Globus pallidus (tissue), 1 donor: ENCODE results near the gene OXSM.

ENCODE experiments used
- DNase-seq: peaks from one replicate; pipeline ENCODE4 v3.0.0-alpha.2; 2015; ENCODE audit warnings: low spot score

The OXSM gene

DNA sequence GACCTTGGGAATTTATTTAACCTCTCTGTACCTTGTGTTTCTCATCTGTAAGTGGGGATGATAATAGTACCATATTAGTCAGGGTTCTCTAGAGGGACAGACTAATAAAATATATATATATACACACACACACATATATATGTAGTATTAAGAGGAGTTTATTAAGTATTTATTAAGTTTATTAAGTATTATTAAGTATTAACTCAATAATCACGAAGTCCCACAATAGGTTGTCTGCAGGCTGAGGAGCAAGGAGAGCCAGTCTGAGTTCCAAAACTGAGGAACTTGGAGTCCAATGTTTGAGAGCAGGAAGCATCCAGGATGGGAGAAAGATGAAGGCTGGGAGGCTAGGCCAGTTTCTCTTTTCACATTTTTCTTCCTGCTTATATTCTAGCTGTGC is 14.8 kb downstream of the OXSM start:
- DNase-seq = no peak

DNA sequence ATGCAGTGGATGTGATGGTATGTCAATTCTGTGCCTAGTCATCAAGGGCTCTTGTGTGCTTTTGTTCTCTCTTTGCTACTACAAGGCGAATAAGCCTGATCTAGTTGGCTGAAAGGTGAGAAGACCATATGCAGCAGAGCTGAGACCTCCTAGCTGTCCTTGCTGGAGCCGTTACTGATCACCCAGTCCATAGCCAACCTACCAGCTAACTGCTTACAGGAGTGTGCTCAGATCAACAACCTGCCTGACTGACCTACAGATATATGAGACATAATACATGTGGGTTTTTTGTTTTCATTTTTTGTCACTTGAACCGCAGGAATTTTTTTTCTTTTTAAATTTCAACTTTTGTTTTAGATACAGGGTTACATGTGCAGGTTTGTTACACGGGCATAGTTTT is 22.8 kb downstream of the OXSM start:
- no peak for DNase-seq

DNA sequence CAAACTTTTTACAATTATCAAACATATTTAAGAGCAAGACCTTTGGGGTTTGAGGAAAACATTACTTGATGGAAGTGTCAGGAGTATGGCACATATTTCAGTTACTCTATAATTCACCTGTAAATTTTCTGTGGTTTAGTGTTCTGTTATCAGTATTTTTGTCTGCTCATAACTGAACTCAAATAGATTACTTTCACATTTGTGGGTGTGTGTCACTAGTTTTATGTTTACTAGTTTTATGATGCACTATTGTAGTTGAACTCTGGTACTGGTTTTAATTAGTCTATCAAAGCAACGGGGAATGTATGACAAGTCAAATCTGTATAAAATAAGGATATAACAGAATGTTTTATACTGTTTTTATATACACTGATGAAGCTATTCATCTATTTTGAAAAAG is 27.2 kb downstream of the OXSM start:
- DNase-seq = no peak

DNA sequence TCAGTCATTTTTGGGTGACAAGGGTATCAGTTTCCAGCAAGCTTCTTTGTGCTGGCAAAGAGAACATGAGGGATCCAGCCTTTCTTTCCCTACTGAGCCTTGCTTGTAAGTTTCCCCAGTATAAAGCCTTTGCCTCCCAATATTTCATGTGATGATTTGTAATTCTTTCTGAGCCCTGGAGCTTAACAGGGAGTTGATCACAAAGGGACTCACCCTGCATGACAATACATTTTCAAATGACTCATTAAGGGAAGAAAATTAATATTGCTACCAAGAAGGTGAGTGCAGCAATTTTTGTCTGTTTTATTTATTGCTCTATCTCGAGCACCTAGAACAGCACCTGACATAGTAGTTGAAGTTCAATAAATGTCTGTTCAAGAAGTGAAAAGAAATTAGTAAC is 27.7 kb downstream of the OXSM start:
- DNase-seq = no peak

DNA sequence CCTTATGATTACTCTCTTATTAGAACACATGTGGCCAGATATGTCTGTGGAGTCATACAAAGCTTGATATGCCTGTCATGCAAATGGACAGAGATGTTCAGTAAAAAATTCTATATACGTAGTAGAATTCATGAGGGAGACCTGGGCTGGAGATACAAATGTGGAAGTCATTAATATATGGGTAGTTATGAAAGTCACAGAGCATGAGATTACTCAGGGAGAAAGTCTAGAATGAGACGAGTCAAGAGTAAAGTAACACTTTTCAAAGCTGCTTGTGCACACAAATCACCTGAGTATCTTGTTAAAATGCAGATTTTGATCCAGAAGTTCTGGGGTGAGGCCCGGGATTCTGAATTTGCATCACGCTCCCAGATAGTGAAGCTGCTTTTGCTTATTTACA is 28.4 kb downstream of the OXSM start:
- DNase-seq = no peak

DNA sequence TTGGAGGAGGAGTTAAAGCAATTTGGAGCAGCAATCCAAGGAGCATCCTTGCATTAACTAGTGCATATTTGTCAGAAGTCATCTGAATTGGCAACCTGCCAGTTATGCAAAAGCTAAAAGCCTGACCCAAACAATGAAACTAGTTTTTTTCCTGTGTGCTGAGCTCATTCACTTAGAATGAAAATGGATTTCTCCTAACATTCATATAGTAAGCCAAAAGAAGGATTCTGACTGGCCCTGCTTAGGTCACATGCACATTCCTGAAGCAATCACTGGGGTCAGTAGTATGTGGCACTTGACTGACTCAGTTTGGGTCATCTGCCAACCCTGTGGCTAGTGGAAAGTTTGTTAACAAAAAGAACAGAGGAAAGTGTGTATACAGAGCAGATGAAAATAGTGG is 30.5 kb downstream of the OXSM start:
- DNase-seq = peak; percentile 30

DNA sequence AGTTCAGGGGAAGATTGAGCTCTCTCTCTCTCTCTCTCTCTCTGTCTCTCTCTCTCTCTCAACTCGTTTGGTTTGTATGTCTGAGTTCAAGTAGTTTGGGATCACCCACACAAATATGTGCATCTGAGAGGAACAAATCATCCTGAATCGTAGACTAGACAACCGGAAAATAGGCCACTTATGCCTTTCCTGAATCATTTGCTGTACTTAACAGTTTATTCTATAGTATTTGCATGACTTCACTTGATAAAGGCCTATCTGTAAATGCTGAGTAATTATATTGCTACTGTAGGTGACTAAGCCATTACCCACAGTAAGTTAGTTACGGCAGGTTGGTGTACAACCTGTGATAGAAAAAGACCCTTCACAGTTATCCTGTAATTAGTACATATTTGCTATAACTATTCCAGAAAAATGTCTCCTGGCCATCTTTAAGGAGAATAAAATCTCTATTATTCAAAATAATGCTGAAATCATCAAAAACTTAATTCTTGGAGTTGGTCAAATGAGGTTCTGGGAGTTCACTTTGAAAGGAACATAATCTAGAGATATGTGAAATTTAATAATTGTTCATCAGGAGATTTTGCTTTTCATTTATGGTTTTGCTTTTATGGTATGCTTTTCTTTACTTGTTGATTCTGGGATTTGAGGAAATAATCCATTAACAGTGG is 31.1 kb downstream of the OXSM start:
- no peak for DNase-seq

DNA sequence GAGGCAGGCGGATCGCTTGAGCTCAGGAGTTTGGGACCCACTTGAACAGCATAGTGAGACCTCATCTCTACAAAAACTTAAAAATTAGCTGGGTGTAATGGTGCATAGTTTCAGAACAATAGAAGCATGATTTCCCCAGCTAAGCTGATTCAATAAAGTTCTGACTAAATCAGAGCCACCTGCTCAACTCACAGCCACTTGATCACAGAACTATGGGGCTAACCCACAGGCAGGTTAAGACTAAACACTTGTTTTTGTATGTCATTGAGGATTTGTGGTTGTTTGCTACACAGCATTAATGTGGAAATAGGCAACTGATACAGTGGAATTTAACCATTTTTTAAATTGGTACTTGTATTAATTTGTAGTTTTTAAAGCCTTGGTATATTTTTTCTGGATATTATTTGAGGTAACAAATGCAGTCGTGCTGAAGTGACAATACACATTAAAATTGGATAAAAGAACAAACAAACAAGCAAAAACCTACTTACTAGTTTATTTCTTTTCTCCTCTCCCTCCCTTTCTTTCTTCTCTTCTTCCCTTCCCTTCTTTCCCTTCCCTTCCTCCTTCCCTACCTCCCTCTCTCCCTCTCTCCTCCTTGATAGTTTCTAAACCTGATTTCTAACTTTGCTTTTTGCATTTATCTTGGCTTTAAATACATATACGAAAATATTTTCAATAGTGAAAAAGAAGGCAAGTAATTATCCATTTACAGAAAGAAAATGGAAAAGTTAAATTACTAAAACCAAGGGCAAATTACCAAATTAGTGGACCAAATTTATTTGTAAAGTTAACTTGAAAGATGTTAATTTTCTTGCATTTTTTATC is 32.1 kb downstream of the OXSM start:
- DNase-seq = no peak

DNA sequence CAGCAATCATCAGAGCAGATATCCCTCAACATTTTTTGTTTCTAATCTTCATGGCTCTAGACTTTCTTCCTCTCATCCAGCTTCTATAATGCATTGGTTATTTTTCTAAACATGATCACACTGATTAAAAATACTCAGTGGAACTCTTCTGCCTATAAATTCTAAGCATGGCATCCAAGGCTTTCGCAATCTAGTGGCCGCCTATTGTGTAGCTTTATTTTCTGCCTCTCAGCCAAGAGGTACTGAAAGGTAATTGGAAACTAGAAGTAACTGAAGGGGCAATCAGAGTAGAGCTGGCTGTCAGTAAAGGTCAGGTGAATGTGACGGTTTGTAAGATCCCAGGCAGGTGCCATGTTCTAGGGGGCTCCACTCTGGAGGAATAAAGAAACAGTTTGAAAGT is 33.4 kb downstream of the OXSM start:
- DNase-seq = no peak

DNA sequence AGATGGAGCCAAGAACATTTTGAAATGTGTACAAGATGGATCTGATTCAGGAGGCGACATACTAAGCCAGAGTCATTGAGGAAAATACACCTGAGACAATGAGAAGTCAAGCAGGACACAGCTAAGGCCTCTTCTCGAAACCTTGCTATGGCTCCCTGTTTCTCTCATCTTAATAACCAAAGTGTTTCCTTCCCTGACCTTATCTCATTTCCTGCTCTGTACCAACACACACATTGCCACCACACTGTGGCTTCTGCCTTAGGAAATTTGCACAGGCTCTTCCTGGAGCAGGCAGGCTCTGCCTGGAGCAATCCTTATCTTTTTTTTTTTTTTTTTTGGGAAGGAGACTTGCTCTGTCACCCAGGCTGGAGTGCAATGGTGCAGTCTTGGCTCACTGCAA is 36.6 kb downstream of the OXSM start:
- no peak for DNase-seq

DNA sequence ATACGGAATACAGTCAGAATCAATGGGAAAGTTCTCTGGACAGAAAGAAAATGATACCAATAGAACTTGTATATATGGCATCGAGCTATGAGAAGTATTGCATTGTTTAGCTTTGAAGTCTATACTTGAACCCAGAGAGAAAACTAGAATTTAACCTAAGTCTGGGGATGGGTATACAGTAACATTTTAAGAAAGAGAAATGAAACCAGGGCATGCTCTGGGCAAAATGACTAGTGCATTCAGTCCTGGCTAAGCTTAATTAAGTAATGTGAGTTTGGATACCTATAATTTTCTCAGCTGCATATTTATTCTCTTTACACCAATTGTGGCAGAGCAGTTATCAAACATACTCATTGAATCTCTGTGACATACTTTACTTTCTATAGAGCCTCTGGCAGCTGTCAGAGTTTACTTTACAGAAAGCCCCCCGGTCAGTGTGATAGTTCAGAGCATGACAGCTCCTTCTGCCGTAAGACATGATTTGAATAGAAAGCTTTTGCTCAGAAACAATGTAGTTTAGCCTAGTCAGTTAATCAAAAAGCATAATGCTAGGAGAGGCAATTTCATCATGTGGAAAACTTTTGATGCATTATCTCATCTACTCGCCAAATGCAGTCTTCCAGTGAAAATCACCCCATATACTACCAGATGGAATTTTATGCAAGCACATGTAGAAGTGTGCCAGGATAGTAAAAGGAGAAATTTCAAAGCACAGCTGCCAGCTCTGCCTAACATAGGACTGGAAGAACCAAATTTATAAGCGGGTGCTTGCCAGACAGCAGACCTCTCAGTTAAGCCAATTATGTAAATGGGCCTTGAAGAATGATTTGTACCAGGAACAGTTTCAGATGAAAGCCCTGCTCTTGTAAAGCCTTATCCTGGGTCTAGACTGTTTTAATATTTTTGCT is 40.7 kb downstream of the OXSM start:
- DNase-seq = peak; percentile 26

DNA sequence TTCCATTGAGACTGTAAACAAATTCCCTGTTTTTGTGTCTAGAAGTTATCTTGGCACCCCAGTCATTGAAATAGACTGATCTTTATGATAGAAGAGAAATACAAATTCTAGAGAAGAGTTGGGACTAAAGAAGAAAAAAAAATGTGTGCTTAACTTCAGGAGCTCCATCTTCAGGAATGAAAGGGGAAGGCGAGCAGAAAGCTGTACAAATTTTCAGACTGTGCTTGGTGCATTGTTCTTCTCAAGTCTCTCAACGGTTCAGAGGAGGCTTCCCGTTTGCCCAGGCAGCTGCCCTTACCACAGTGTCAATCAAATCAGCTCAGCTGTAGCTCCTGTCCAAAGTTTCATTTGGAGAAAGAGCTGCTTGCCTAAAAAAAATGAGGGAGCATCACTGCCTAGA is 41.7 kb downstream of the OXSM start:
- DNase-seq = peak; percentile 20

DNA sequence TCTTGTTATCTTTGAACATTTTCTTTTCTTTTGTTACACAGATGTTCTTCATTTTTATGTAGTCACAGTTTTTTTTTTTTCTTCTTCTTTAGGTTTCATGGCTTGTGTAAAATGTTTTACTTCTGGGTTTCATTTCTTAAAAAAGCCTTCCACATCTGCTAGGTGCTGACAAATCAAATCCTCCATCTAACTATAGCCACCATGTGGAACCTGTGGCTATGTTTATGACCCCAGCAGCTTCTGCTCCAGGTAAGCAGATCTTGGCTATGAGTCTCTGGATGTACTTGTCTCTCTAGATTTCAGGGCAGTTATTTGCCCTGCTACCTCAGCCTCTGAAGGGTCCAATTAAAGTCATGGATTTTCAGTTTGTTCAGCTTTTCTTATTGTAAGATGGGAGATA is 44.5 kb downstream of the OXSM start:
- no peak for DNase-seq

DNA sequence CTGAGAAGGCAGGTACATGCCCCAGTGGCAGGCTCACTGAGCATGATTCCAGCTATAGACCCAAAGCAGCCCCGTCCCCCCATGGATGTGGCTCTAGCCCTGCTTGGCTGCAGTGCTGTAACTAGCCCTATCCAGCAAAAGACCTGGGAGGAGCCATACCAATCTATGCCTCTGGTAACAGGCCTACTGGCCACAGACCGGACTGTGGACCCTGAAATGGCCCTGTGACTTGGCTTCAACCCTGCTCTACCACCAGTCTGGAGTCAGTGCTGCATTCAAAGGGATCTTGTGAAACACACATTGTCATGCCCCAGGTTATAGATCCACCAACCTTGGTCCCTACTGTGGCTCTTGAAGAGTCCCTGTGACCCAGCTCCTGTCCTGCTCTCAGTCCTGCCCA is 46.7 kb downstream of the OXSM start:
- no peak for DNase-seq

DNA sequence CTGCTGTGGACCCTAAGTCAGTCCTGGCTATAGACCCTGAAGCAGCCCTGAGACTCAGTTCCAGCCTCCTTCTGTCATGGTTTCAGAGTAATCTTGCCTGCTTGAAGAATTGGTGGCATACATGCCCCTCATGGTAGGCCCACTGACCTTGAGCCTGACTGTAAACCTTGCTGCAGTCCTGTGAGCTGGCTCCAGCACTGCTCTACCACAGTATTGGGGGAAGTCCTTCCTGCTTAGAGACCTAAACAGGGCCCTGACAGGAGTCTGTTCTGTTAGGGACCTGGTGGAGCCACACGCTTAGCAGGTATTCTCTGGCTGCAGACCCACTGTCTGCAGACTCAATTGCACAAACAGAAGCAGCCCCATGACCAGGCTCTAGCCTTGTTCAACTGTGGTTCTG is 47.1 kb downstream of the OXSM start:
- no peak for DNase-seq

DNA sequence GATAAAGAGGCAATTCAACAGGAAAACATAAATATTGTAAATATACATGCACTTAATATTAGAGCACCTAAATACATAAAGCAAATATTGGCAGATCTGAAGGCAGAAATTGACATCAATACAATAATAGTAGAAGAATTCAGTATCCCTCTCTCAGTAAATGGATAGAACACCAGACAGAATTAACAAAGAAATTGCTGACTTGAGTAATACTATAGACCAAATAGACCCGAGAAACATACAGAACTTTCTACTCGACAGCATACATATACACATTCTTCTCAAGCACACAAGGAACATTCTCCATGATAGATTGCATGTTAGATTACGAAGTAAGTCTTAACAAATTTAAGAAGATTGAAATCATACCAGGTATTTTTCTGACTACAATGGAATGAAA is 50.2 kb downstream of the OXSM start:
- no peak for DNase-seq

DNA sequence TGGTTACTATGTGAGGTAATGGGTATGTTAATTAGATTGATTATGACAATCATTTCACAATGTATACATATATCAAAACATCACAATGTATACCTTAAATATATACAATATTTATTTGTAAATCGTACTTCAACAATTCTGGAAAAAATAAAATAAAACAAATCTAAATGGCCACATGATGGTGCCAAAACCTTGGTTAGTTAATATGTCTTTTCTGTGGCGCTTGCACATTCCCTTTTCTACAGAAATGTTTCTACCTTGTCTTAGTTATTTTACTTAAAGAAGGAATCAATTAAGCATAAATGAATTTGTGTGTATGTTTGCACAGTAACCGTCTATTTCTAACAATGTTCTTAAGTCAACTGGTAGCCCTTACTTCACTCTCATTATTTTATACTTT is 53.4 kb downstream of the OXSM start:
- DNase-seq = no peak
